Peyer's patch (tissue), 4 donors: ENCODE results near the gene NOTCH4.

ENCODE experiments used
- POLR2A ChIP-seq, 2 donors: fragments of 450-650 bp; IDR thresholded peaks; one replicate each; pipeline ENCODE4 v1.5.1; 2017; ENCODE audit warnings: antibody characterized with exemption in 2 of 2, mild to moderate bottlenecking in 2 of 2, moderate library complexity in 2 of 2
- TF ChIP-seq, protein P1 (sequence below), 6 experiments: fragments of 450-650 bp in 4 of 6; fragments of 200-600 bp in 2 of 6; sonication (generic) in 1 of 6; IDR thresholded peaks; one replicate each; pipeline ENCODE4 v1.5.1; 2017 to 2019; ENCODE audit warnings: antibody characterized with exemption in 6 of 6, mild to moderate bottlenecking in 3 of 6, moderate library complexity in 1 of 6

DNA sequence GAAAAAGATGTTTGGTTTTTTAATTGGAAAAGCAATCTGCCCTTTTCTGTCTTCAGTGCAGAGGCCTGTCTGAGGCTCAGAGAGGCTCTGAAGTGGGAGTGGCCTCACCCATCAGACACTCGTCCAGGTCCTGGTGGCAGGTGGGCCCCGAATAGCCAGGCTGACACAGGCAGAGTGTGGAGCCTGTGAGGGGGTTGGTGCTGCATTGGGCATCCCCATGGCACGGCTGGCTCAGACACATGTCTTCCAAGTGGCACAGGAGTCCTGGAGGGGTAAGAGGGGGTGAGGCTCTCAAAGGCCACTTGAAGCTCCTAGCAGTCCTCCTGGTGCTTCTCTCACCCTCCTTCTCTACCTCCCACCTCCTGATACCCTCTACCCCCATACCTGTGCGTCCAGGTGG lies 3.8 kb downstream of the NOTCH4 start:
- TF ChIP-seq, protein P1, sequence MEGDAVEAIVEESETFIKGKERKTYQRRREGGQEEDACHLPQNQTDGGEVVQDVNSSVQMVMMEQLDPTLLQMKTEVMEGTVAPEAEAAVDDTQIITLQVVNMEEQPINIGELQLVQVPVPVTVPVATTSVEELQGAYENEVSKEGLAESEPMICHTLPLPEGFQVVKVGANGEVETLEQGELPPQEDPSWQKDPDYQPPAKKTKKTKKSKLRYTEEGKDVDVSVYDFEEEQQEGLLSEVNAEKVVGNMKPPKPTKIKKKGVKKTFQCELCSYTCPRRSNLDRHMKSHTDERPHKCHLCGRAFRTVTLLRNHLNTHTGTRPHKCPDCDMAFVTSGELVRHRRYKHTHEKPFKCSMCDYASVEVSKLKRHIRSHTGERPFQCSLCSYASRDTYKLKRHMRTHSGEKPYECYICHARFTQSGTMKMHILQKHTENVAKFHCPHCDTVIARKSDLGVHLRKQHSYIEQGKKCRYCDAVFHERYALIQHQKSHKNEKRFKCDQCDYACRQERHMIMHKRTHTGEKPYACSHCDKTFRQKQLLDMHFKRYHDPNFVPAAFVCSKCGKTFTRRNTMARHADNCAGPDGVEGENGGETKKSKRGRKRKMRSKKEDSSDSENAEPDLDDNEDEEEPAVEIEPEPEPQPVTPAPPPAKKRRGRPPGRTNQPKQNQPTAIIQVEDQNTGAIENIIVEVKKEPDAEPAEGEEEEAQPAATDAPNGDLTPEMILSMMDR (IDR thresholded peaks at IDR 0.05): no peak
- TF ChIP-seq POLR2A (IDR thresholded peaks at IDR 0.05): no peak
